ENCODE data around the gene SAMD7.

GRCh38 chr3:169871129-169871886 is 40.1 kb upstream of the SAMD7 start:
- TF ChIP-seq POLR2AphosphoS5 (IDR thresholded peaks at IDR 0.05; ENCODE audit: low read depth, low read length) = no peak
- TF ChIP-seq POLR2A (IDR thresholded peaks at IDR 0.05; ENCODE audit: low read depth, low read length) = no peak
- no peak for TF ChIP-seq TAF1 (IDR thresholded peaks at IDR 0.05; ENCODE audit: borderline replicate concordance, low read depth, low read length)
